Measurements from ENCODE around the gene STC2.

DNA sequence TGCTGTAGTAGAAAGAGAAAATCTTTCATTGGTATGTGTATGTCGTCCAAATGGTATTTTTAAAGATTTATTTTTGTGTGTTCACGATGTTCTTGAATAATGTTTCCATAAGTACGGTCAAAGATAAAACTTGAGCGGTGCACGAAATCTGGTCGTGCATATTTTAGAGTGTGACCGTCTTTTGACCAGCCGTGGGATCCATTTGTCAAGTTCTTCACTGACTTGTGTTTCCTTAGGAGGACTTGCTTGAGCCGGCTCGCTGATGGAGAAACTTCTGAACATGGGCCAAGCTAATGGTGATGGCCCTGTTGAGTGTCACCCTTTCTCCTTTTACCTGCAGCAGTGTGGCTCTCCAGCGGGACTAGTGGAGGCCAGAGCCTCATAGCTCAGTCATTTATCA is 11.1 kb upstream of the STC2 start:
- TF ChIP-seq, protein P1, sequence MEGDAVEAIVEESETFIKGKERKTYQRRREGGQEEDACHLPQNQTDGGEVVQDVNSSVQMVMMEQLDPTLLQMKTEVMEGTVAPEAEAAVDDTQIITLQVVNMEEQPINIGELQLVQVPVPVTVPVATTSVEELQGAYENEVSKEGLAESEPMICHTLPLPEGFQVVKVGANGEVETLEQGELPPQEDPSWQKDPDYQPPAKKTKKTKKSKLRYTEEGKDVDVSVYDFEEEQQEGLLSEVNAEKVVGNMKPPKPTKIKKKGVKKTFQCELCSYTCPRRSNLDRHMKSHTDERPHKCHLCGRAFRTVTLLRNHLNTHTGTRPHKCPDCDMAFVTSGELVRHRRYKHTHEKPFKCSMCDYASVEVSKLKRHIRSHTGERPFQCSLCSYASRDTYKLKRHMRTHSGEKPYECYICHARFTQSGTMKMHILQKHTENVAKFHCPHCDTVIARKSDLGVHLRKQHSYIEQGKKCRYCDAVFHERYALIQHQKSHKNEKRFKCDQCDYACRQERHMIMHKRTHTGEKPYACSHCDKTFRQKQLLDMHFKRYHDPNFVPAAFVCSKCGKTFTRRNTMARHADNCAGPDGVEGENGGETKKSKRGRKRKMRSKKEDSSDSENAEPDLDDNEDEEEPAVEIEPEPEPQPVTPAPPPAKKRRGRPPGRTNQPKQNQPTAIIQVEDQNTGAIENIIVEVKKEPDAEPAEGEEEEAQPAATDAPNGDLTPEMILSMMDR (conservative IDR thresholded peaks at IDR 0.05; ENCODE audit: low read depth in 2 of 2), result no peak
- no peak for TF ChIP-seq JUNB (IDR thresholded peaks at IDR 0.05; ENCODE audit: unreplicated experiment)
- no peak for TF ChIP-seq POLR2AphosphoS5 (IDR thresholded peaks at IDR 0.05; ENCODE audit: low read depth)
- TF ChIP-seq CREB1 (CRISPR knock-in tag; IDR thresholded peaks at IDR 0.05; ENCODE audit: low read depth), result no peak

Data from GM23338 (cell line).